HG03280 (cell line): ENCODE measurements around the gene CERCAM.

Experiments
- ATAC-seq: cut with Tn5 transposase; IDR thresholded peaks from one replicate; pipeline ENCODE4 v1.9.1; 2021; ENCODE audit warnings: mild to moderate bottlenecking, moderate library complexity; ENCODE audit not compliant: unreplicated experiment

CERCAM gene

DNA sequence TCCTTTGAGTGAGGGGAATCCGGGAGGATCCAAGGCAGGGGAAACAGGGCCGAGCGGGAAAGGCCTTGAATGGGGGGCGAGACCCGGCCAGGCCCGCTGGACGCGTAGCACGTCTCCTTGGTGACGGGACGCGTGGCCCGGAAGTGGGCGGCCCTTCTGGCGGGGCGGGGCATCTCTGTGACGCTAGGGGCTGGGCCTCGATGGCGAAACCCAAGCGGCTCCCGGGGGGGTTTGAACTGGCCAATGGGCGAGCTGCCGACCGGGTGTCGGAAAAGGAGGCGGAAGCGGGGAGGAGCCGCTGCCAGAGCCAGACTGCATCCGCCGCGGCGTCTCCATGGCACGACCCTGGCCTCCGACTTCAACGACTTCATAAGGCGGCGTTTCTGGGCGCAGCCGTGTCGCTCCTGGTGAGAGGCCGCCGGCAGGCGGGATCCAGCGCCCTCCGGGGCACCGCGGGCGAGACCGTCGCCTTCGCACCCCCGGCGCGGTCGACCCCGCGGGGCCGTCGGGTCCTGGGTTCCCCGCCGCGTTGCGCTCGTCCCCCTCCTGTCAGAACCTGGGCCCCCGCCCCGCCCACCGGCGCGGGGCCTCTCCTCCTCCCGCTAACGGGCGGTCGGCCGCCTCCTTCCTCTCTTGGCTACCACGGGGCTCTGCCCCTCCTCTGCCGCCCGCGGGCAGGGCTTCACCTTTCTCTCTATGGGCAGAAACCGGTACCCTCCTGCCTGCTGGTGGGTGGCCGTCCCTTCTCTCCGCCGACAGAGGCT, 35.4 kb downstream of the CERCAM start, which contains the start of gene ODF2:
Gene ODF2, plus strand, starts transcription at position 158 of the 764 bp plus-strand sequence. Its CDS starts 86 bp downstream, at position 244.
- peak; percentile 87 for ATAC-seq

DNA sequence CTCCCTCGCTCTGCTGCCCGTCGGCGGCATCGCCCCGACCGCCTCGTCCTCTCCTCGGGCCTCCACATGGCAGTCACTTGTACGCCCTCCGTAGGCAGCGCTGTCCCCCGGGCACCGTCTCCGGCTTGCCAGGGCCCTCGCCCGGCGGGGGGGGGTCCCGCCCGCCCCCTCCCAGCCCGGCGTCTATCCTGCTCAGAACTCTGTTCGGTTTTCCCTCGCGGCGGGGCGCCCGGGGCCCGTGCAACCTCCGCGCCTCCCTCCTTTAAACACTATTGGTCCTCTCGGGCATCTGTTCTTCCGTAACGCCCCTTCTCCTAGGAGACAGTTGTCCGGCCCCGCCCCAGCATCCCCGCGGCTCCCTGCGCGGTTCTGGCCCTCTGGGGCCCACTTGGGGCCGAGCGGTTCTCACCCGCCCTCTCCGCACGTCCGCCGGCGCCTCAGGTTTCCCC, 36.0 kb downstream of the CERCAM start:
- peak; percentile 43 for ATAC-seq

DNA sequence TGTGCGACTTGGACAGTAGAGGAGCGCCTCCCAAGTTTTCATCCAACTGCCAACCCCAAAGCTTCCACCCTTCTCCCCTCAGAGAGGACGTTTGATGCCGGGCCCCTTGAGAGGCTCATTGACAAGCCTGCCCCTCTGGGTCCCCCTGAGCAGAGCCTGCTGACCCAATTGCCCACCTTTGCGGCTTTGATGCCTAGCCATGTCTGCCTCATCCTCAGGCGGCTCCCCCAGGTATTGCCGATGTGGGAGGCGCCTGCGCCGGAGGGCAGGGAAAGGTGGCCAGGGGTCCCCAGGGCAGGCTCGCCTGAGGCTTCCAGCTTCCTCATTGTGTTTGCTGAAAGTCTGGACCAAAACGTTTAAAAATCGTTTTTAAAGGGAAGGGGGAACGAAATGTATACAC, 36.5 kb downstream of the CERCAM start:
- ATAC-seq: no peak

DNA sequence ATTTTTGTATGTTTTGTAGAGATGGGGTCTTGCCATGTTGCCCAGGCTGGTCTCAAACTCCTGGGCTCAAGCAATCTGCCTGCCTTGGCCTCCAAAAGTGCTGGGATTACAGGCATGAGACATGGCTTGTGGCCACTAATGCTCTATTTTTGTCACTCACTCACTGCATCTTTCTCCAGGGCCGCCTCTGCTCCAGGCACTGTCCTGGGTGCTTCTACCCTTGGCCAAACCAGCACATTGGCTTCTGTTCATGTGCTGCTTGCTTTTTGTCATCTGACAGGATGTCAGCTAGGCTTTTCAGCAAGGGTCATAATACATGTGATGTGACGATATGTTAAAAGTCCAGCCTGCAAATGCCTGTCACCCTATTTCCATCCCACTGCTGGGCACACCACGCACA, 38.4 kb downstream of the CERCAM start:
- no peak for ATAC-seq

DNA sequence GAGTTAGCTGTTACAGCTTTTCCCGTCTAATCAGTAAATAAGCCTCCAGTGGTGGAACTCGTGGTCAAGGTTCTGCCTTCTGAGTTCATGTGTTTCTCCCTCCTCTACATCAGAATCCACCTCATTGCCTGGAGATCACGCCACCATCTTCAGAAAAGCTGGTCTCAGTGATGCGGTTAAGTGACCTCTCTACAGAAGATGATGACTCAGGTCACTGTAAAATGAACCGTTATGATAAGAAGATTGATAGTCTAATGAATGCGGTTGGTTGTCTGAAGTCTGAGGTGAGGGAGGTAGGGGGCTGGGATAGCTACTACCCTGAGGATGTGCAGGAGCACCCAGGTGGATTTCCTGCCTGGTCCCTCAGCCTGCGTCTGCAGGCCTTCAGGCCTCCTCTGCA, 48.4 kb downstream of the CERCAM start:
- ATAC-seq: no peak

DNA sequence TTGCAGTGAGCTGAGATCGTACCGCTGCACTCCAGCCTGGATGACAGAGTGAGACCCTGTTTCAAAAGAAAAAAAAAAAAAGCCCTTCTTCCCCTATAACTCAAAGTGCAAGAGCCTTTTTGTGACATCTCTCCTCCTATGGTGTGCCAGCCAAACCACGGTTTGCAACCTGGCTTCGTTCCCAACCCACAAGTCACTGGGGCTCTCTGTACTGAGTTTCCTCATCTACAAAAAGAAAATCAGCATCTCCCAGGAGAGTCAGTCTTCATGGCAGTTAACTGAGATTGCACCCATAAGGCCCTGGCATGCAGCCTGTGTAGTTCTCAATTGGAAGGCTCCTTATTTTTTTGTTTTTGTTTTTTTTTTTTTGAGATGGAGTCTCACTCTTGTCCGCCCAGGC, 49.9 kb downstream of the CERCAM start:
- ATAC-seq: no peak

DNA sequence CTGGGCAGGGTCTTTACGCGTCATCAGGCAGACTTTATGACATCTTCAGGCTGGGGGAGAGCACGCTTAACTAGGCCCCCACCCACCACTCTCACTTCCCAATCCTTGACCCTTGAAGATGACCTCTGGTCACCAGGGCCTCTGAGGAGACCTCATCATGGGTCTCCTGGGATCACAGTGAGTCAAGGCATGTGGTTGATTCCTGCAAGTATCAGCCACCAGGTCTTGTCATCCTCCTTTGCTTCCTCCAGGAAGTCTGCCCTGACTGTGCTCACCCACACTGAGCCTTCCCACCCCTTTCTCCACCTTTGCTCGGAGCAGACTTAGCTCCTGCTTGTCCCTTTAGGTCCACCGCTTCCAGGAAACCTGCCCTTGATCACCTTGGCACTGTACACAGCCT, 52.4 kb downstream of the CERCAM start:
- ATAC-seq: no peak

DNA sequence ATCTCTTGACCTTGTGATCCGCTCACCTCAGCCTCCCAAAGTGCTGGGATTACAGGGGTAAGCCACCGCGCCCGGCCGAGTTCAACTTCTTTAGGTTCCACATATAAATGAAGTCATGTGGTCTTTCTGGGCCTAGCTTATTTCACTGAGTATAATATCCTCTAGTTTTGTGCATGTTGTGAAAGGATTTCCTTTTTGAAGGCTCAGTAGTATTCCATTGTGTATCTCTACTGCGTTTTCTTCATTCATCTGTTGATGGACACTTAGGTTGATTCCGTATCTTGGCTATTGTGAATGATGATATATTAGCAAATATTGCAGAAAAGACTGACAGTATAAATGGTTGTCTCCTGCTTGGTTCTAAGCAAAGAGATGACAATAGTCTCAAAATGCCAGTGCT, 55.2 kb downstream of the CERCAM start:
- ATAC-seq: no peak

DNA sequence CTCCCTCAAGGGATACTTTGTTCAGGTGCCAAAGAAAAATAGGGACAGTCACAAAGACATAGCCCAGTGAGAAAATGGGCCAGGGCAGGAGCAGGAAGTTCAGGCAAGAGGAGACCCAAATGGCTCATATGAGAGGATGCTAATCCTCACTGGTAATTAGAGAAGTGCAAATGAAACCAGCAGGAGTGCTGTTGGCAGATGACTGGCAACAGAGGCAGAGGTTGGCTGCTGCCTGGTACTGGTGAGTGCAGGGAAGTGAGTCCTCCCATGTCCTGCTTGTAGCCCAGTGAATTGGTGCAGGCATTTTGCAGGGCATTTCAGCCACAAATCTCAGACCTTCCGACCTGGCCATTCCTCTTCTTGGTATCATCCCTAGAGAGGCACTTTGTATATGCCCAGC, 58.6 kb downstream of the CERCAM start:
- ATAC-seq: no peak

DNA sequence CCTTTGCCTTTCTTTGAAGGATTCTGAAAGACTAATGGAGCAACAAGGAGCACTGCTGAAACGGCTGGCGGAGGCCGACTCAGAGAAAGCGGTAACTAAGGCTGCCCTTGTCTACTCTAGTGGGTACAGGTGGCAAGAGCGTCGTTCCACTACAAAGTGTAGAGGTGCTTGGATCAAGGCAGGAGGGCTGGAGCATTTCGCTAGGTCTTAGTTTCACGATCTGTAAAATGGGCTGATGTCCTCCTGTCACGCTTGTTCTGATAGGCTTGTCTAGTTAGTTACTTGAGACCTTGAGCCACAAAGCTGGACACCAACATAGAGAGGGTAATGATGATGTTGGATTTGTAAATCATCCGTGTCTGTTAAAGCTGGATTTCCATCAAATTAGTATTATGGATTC, 60.9 kb downstream of the CERCAM start:
- no peak for ATAC-seq

DNA sequence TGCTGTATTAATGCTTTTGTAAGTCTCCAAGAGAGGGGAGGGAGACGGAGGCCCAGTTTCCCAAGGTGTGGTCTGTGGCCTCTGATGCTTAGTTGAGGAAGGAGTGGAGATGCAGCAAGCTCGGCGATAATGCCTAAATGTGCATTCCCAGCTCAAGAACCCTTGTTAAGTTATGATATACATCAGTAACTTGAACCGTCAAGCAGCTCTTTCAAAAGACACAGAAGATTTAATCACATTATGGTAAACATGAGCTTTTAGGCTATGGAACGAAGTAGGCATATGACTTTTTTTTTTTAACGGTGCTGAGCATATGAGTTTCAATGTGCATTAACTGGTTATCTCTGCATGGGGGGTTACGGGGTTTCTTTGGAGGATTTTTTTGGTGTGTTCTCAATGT, 61.5 kb downstream of the CERCAM start:
- no peak for ATAC-seq

DNA sequence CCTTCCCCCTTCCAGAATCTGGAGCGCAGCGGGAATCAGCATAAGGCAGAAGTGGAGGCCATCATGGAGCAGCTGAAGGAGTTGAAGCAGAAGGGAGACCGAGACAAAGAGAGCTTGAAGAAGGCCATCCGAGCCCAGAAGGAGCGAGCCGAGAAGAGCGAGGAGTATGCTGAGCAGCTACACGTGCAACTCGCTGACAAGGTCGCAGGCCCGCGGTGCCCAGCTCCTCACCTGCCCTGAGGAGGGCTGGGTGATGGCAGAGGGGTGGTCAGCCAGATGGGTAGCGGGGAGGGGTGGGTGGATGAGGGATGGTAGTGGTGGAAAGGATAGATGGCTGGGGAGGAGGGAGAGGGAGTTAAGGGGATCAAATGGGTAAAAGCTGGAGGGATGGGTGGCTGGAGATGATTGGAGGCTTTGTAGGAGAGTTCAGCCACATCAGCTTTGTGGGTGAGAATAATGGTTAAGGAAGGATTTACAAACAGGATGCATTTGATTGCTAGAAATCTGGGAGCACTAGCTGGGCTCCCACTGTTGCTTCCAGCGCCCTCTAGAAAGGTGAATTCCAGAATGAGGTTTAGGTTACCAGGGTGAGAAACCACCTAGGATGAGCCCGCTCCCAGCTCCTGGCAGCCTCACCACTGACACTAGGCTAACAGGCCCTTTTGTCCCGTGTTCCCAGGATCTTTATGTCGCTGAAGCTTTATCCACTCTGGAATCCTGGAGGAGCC, 64.2 kb downstream of the CERCAM start:
- ATAC-seq: no peak

DNA sequence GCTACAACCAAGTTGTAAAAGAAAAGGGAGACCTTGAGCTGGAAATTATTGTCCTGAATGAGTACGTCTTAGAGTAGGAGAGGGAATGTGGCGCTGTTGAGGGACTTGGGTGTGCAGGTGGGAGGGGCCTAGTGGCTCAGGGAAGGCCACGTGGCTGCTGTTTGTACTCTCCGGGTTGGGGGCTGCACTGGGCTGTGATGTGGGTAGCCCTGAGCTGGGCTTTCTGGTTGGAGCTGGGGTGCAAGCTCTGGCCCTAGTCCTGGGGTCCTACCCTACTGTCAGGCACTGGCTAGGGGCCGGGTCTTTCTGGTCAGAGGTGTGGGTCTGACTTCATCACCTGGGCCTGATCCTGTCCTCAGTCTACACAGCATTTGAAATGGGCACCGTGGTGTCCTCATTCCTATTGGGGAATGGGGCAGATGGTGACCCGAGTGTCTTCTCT, 64.8 kb downstream of the CERCAM start:
- ATAC-seq: no peak

DNA sequence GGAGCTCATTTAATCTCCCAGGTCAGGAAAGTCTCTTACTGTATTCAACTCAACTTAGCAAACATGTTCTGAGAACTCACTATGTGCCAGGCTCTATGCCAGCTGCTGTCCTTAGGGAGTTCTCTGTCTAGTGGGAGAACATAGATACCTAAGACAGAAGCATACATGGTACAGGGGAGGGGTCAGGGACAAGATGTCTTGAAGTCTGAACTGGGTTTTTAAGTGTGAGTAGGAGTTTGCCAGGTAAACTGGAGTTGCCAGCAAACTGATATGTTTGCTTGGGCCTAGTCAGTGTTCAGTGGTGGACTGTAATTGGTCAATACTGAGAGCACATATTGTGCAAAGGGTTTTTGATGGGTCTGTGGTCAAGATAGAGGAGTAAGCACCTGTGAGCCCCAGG, 65.5 kb downstream of the CERCAM start:
- no peak for ATAC-seq
